ENCODE results near the gene ZNF747. TPM values are rescaled to one million over a fixed set of nuclear protein-coding genes. Genes with fewer than 3 reads are reported as not detected.

The ZNF747 gene
- total and polyA plus RNA-seq, 2 donors (not counting 3 experiments of a cell fraction or from before 2014, with no cell fraction given): 6.4 to 7.2 TPM

- CTCF ChIA-PET: interaction anchor here (1.1 to 1.5 kb wide), 4 partner anchors 9 to 76 kb away, joined by 3 to 5 read pairs (median 4); partner anchors contain the start of gene ZNF747
- no peak for DNase-seq (ENCODE audit: low read depth, low spot score)
- Histone ChIP-seq H3K79me2 (ENCODE audit: control insufficient read depth, insufficient read depth, low read length) (no peaks in the 10 kb centered on the region), H3K9me3 (replicated peaks; ENCODE audit: control insufficient read depth, insufficient read depth, low read length) (no peaks in the 10 kb centered on the region), H3K4me3 (replicated peaks in 1 of 3; ENCODE audit: insufficient read depth in 1 of 3, low read depth in 1 of 3, low read length in 3 of 3) (peak overlapping the region; percentile 28 to 65 (median 33)), H3K9ac (replicated peaks; ENCODE audit: extremely low read depth, insufficient read depth, low read length) (peak overlapping the region; percentile 32), H3K36me3 (ENCODE audit: control insufficient read depth in 2 of 2, extremely low read depth in 1 of 2, insufficient read depth in 2 of 2, low read length in 2 of 2) (no peaks in the 10 kb centered on the region), H3K9me1 (replicated peaks; ENCODE audit: control insufficient read depth, extremely low read depth, insufficient read depth, low read length) (no peaks in the 10 kb centered on the region), H3K27me3 (ENCODE audit: control insufficient read depth in 2 of 2, insufficient read depth in 2 of 2, low read length in 2 of 2) (no peaks in the 10 kb centered on the region), H3K4me1 (ENCODE audit: control insufficient read depth, extremely low read depth, insufficient read depth, low read length) (peaks cover 4% of the 10 kb centered on the region), H3K4me2 (ENCODE audit: insufficient read depth, low read length) (peak overlapping the region; percentile 54), H4K20me1 (replicated peaks; ENCODE audit: control insufficient read depth, extremely low read depth, insufficient read depth, low read length) (no peaks in the 10 kb centered on the region), H2AFZ (ENCODE audit: low read depth, low read length) (peak overlapping the region; percentile 0), H3K27ac (ENCODE audit: insufficient read depth, low read depth, low read length) (no peak overlapping the region)
- POLR2A ChIA-PET: interaction anchor here (0.6 to 1.3 kb wide), 2 partner anchors 33 to 348 kb away, joined by 3 to 4 read pairs; partner anchors contain the start of gene ZNF764
- dilution Hi-C loops (cut with MboI; ENCODE audit: extremely low pct_ligation_motif_present, low sequenced_read_pairs) (no loop called here), intact Hi-C loops (cut with micrococcal nuclease) (loop anchor here (1.0 to 5.0 kb wide), 5 partner anchors 59 to 172 kb away; partner anchors contain the start of genes FBRS, SRCAP and ZNF785)
- no peak for FAIRE-seq
- BruUV-seq (replicated peaks): no TSS peak
- no peak for TF ChIP-seq GATA2 (IDR thresholded peaks at IDR 0.05; ENCODE audit: insufficient read depth, insufficient read length, low read depth, low read length)
- no peak for TF ChIP-seq POLR2AphosphoS5 (IDR thresholded peaks at IDR 0.05; ENCODE audit: insufficient read depth, low read depth, low read length)
- TF ChIP-seq MYC (IDR thresholded peaks at IDR 0.05; ENCODE audit: low read depth, low read length): no peak
- TF ChIP-seq JUN (IDR thresholded peaks at IDR 0.05; ENCODE audit: borderline replicate concordance, insufficient read depth, insufficient read length, low read depth): no peak
- TF ChIP-seq POLR2A (IDR thresholded peaks at IDR 0.05; ENCODE audit: low read depth, low read length): no peak
- no peak for TF ChIP-seq FOS (IDR thresholded peaks at IDR 0.05; ENCODE audit: borderline replicate concordance, insufficient read depth, low read length)
- TF ChIP-seq, protein P1, sequence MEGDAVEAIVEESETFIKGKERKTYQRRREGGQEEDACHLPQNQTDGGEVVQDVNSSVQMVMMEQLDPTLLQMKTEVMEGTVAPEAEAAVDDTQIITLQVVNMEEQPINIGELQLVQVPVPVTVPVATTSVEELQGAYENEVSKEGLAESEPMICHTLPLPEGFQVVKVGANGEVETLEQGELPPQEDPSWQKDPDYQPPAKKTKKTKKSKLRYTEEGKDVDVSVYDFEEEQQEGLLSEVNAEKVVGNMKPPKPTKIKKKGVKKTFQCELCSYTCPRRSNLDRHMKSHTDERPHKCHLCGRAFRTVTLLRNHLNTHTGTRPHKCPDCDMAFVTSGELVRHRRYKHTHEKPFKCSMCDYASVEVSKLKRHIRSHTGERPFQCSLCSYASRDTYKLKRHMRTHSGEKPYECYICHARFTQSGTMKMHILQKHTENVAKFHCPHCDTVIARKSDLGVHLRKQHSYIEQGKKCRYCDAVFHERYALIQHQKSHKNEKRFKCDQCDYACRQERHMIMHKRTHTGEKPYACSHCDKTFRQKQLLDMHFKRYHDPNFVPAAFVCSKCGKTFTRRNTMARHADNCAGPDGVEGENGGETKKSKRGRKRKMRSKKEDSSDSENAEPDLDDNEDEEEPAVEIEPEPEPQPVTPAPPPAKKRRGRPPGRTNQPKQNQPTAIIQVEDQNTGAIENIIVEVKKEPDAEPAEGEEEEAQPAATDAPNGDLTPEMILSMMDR (IDR thresholded peaks at IDR 0.05; ENCODE audit: extremely low read depth in 1 of 2, insufficient read depth in 1 of 2, low read depth in 1 of 2, low read length in 2 of 2): no peak
- TF ChIP-seq, protein P2, sequence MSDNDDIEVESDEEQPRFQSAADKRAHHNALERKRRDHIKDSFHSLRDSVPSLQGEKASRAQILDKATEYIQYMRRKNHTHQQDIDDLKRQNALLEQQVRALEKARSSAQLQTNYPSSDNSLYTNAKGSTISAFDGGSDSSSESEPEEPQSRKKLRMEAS (IDR thresholded peaks at IDR 0.05; ENCODE audit: insufficient read depth, insufficient read length): no peak
- TF ChIP-seq EZH2 (IDR thresholded peaks at IDR 0.05; ENCODE audit: borderline replicate concordance, low read depth, low read length, severe bottlenecking): no peak
These were observed 8.9 kb downstream of the ZNF747 start for GRCh38 chr16:30525844-30526136.
